Posterior vena cava (tissue), 2 donors: ENCODE data around the gene CFAP97. TPM values are rescaled to one million over a fixed set of nuclear protein-coding genes. Genes with fewer than 3 reads are reported as not detected.
"Not testable (repeated sequence)": the region's sequence is repeated elsewhere in the genome, so short reads cannot be mapped to it uniquely, and the experiment has no call there.

Source experiments
- DNase-seq: peaks from one replicate; pipeline ENCODE4 v3.0.0-alpha.2; 2020; ENCODE audit warnings: low spot score
- intact Hi-C, 2 donors: fragments of 100-400 bp; cut with DNase I; formaldehyde crosslinking; loops; one replicate each; pipeline versions ENCODE4 v1.14.1 to v1.14.2; 2022 to 2023
- total RNA-seq, 2 donors: library from RNA; stranded (reverse); fragmentation: NEBNext Ultra II Directional; extraction: Animal tissue kit (Norgen Biotek cat#: 25700); gene quantifications; one replicate each; pipeline ENCODE4 v1.2.1, GENCODE V29; 2021
- donor health status: DM: yes; HTN: yes; CAD: no.
- donor health status: DM: yes; HTN: yes; CAD: no.

The CFAP97 gene
- total RNA-seq, 2 donors from 2014 or later: 42.6 to 52.9 TPM

GRCh38 chr4:185205697-185206342 lies 2.0 kb upstream of the CFAP97 start:
- intact Hi-C loops: loop anchor here in 1 of 2 donors (10.0 kb wide), 1 partner anchor 189 kb away; the partner anchor contains the start of genes ANKRD37 and LRP2BP
- no peak for DNase-seq

GRCh38 chr4:185205073-185205472 lies 1.3 kb upstream of the CFAP97 start:
- intact Hi-C loops: loop anchor here in 1 of 2 donors (10.0 kb wide), 1 partner anchor 190 kb away; the partner anchor contains the start of genes ANKRD37 and LRP2BP
- DNase-seq: not testable (repeated sequence)

GRCh38 chr4:185204238-185204910 lies 574 bp upstream of the CFAP97 start:
- no peak for DNase-seq
- intact Hi-C loops: loop anchor here in 1 of 2 donors (10.0 kb wide), 1 partner anchor 190 kb away; the partner anchor contains the start of genes ANKRD37 and LRP2BP

- intact Hi-C loops: loop anchor here in 1 of 2 donors (10.0 kb wide), 1 partner anchor 192 kb away; the partner anchor contains the start of genes ANKRD37 and LRP2BP
These were observed 765 bp downstream of the CFAP97 start for GRCh38 chr4:185202984-185203485.

GRCh38 chr4:185201977-185202962 lies 1.5 kb downstream of the CFAP97 start:
- DNase-seq: no peak
- intact Hi-C loops: loop anchor here in 1 of 2 donors (10.0 kb wide), 1 partner anchor 193 kb away; the partner anchor contains the start of genes ANKRD37 and LRP2BP

More at GRCh38 chr4:185202984-185203485, 765 bp downstream of the CFAP97 start:
- no peak for DNase-seq

GRCh38 chr4:185198189-185198588 lies 5.6 kb downstream of the CFAP97 start:
- intact Hi-C loops, DNase-seq: not testable (repeated sequence)

GRCh38 chr4:185196437-185196836 lies 7.4 kb downstream of the CFAP97 start:
- no peak for DNase-seq
- intact Hi-C loops: no loop called here

GRCh38 chr4:185194924-185195888 lies 8.6 kb downstream of the CFAP97 start:
- intact Hi-C loops: no loop called here
- no peak for DNase-seq

- DNase-seq: no peak
- intact Hi-C loops: no loop called here
These were observed 11.7 kb downstream of the CFAP97 start for GRCh38 chr4:185192059-185192458.

GRCh38 chr4:185190306-185190856 lies 13.4 kb downstream of the CFAP97 start:
- intact Hi-C loops: no loop called here
- no peak for DNase-seq

GRCh38 chr4:185189606-185190305 lies 14.0 kb downstream of the CFAP97 start:
- DNase-seq: no peak
- intact Hi-C loops: no loop called here

GRCh38 chr4:185186769-185187168 lies 17.0 kb downstream of the CFAP97 start:
- intact Hi-C loops: no loop called here
- DNase-seq: no peak

- intact Hi-C loops: no loop called here
- DNase-seq: no peak
These were observed 20.0 kb downstream of the CFAP97 start for GRCh38 chr4:185183622-185184281.

- no peak for DNase-seq
- intact Hi-C loops: no loop called here
These were observed 21.6 kb downstream of the CFAP97 start for GRCh38 chr4:185182239-185182638.

GRCh38 chr4:185179488-185179887 lies 24.3 kb downstream of the CFAP97 start:
- no peak for DNase-seq
- intact Hi-C loops: no loop called here

- no peak for DNase-seq
- intact Hi-C loops: no loop called here
These were observed 32.3 kb downstream of the CFAP97 start for GRCh38 chr4:185171373-185172071.
